ENCODE results near the gene TEX101. TPM values are rescaled to one million over a fixed set of nuclear protein-coding genes. Genes with fewer than 3 reads are reported as not detected.

Gene TEX101
- total and polyA plus RNA-seq, 8 donors: 0.28 TPM; not detected in 7

DNA sequence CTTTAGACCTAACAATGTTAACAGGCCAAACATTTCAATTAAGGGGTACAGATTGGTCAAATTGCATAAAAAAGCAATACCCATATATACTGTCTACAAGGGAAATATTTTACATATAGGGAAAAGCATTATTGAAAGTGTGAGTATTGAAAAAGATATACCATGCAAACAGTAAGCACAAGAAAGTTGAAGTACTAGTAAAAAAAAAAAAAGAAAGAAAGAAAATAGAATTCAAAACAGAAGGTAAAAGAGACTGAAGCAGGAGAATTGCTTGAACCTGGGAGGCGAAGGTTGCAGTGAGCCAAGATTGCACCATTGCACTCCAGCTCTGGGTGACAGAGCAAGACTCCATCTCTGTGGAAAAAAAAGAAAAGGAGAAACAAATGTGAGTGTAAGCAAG, 5.3 kb upstream of the TEX101 start:
- WGBS, 5 donors: 88 to 95% (median 93%) methylated on average over 1 of the region's 1 CpG

DNA sequence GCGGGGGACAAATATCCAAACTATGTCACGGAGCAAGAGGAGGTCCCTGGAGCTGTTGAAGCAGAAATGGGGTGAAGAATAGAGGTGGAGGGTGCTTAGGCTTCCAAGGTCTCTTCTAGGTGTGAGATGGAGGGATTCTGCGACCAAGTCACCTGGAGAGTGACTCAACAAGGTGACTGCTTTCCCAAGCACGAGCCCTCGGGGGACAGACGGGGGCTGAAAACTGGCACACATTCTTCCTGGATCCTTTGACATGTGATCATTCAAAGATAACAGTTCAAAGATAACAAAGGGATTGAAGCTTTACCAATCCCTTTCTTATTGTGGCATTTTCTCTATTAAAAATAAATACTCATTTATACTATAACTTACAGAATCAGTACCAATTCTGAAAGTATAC, 2.2 kb upstream of the TEX101 start:
- Histone ChIP-seq H3K27ac (no peak overlapping the region), H3K36me3 (no peaks in the 10 kb centered on the region), H3K4me1 (no peaks in the 10 kb centered on the region), H3K27me3 (no peaks in the 10 kb centered on the region), H3K9me3 (no peaks in the 10 kb centered on the region), H3K4me3 (no peak overlapping the region)
- intact Hi-C loops (cut with DNase I; ENCODE audit: low total_unique reads): no loop called here
- DNase-seq: no peak
- TF ChIP-seq POLR2AphosphoS5 (IDR thresholded peaks at IDR 0.05) (no peak), POLR2A (IDR thresholded peaks at IDR 0.05) (no peak), EP300 (IDR thresholded peaks at IDR 0.05) (no peak)
- TF ChIP-seq, protein P1, sequence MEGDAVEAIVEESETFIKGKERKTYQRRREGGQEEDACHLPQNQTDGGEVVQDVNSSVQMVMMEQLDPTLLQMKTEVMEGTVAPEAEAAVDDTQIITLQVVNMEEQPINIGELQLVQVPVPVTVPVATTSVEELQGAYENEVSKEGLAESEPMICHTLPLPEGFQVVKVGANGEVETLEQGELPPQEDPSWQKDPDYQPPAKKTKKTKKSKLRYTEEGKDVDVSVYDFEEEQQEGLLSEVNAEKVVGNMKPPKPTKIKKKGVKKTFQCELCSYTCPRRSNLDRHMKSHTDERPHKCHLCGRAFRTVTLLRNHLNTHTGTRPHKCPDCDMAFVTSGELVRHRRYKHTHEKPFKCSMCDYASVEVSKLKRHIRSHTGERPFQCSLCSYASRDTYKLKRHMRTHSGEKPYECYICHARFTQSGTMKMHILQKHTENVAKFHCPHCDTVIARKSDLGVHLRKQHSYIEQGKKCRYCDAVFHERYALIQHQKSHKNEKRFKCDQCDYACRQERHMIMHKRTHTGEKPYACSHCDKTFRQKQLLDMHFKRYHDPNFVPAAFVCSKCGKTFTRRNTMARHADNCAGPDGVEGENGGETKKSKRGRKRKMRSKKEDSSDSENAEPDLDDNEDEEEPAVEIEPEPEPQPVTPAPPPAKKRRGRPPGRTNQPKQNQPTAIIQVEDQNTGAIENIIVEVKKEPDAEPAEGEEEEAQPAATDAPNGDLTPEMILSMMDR (IDR thresholded peaks at IDR 0.05): no peak
- 63 to 81% (median 71%) methylated on average over 6 of the region's 6 CpGs for WGBS, 5 donors

More for the DNA sequence above, 5.3 kb upstream of the TEX101 start:
- no peaks in the 10 kb centered on the region for H3K9me3 ChIP-seq
- H3K4me3 ChIP-seq: no peak overlapping the region
- TF ChIP-seq EP300 (IDR thresholded peaks at IDR 0.05) (no peak), POLR2A (IDR thresholded peaks at IDR 0.05) (no peak), POLR2AphosphoS5 (IDR thresholded peaks at IDR 0.05) (no peak)
- TF ChIP-seq, protein P1 (IDR thresholded peaks at IDR 0.05): no peak
- DNase-seq: no peak
- H3K27ac ChIP-seq: no peak overlapping the region
- no peaks in the 10 kb centered on the region for H3K36me3 ChIP-seq
- intact Hi-C loops (cut with DNase I; ENCODE audit: low total_unique reads): no loop called here
- H3K27me3 ChIP-seq: peaks cover 0 to 5% (median 0%) of the 10 kb centered on the region in 3 donors
- no peaks in the 10 kb centered on the region for H3K4me1 ChIP-seq

DNA sequence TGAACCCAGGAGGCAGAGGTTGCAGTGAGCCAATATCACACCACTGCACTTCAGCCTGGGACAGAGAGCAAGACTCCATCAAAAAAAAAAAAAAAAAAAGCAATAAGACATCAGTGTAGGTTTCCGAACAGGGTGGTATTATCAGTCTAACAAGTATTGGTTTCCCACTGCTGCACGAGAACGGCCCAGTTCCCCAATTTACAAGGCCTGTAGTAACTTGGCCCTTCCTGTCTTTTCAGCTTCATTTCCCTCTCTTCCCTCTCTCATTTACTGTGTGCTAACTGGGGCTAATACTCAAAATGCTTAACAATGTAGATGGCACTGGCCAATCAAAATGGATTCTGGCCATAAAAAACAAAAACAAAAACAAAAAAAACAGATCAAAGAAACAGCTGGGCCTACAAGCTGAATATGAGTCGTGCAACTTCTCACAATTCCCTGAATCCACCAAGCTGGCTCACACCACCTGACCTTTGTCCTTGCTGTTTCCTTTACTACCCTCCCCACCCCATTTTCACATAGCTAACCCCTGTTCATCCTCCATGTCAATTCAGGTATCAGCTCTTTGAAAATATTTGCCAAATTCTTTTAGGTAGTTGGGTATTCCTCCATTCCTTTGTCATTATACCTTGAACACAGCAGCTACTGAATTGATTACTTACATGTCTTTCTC, 2.4 kb downstream of the TEX101 start:
- no peaks in the 10 kb centered on the region for H3K36me3 ChIP-seq
- H3K4me3 ChIP-seq: no peak overlapping the region
- H3K27me3 ChIP-seq: no peaks in the 10 kb centered on the region
- H3K4me1 ChIP-seq: no peaks in the 10 kb centered on the region
- DNase-seq: no peak
- H3K27ac ChIP-seq: no peak overlapping the region
- H3K9me3 ChIP-seq: no peaks in the 10 kb centered on the region
- 65 to 84% (median 73%) methylated on average over 4 of the region's 4 CpGs for WGBS, 5 donors
- intact Hi-C loops (cut with DNase I; ENCODE audit: low total_unique reads): no loop called here
- no peak for TF ChIP-seq POLR2A (IDR thresholded peaks at IDR 0.05)
- TF ChIP-seq POLR2AphosphoS5 (IDR thresholded peaks at IDR 0.05): no peak
- no peak for TF ChIP-seq EP300 (IDR thresholded peaks at IDR 0.05)
- TF ChIP-seq, protein P1 (IDR thresholded peaks at IDR 0.05): no peak

DNA sequence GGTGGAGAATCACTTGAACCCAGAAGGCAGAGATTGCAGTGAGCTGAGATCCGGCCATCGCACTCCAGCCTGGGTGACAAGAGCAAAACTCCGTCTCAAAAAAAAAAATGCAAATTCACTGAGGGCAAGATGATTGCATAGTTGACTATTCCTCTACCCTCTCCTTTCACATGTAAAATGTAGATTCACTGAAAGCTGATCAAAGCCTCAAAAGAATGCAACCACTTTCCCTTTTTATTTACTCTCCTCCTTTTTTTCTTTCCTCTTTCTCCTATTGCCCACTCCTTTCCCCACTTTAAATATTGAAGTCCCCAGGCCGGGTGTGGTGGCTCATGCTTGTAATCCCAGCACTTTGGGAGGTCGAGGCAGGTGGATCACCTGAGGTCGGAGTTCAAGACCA, 6.3 kb downstream of the TEX101 start:
- no peaks in the 10 kb centered on the region for H3K36me3 ChIP-seq
- H3K4me1 ChIP-seq: peaks cover 3 to 10% (median 9%) of the 10 kb centered on the region in 4 donors
- intact Hi-C loops (cut with DNase I; ENCODE audit: low total_unique reads): no loop called here
- peak in 1 of 2 donors; percentile 9 for DNase-seq
- H3K4me3 ChIP-seq: no peak overlapping the region
- 74 to 87% (median 82%) methylated on average over 6 of the region's 6 CpGs for WGBS, 5 donors
- no peaks in the 10 kb centered on the region for H3K9me3 ChIP-seq
- no peak overlapping the region for H3K27ac ChIP-seq
- H3K27me3 ChIP-seq: no peaks in the 10 kb centered on the region
- TF ChIP-seq EP300 (IDR thresholded peaks at IDR 0.05): no peak
- TF ChIP-seq, protein P1 (IDR thresholded peaks at IDR 0.05): no peak
- TF ChIP-seq POLR2A (IDR thresholded peaks at IDR 0.05): no peak
- no peak for TF ChIP-seq POLR2AphosphoS5 (IDR thresholded peaks at IDR 0.05)
